GM21423 (cell line): Measurements from ENCODE around the gene PARN.

Source experiments
- ATAC-seq: cut with Tn5 transposase; IDR thresholded peaks from one replicate; pipeline ENCODE4 v1.9.1; 2021; ENCODE audit warnings: mild to moderate bottlenecking, moderate library complexity; ENCODE audit not compliant: unreplicated experiment

Gene PARN

GRCh38 chr16:14476183-14476582 lies 153.9 kb downstream of the PARN start:
- no peak for ATAC-seq

- ATAC-seq, result no peak
Observed at GRCh38 chr16:14475370-14476139, 154.5 kb downstream of the PARN start.

GRCh38 chr16:14473488-14473887 lies 156.6 kb downstream of the PARN start:
- no peak for ATAC-seq

- ATAC-seq, result no peak
Observed at GRCh38 chr16:14472357-14472756, 157.7 kb downstream of the PARN start.

GRCh38 chr16:14470788-14471187 lies 159.3 kb downstream of the PARN start:
- ATAC-seq, result no peak

GRCh38 chr16:14465799-14466198 lies 164.3 kb downstream of the PARN start:
- ATAC-seq, result no peak

GRCh38 chr16:14464796-14465195 lies 165.3 kb downstream of the PARN start:
- ATAC-seq, result no peak

- ATAC-seq, result no peak
Observed at GRCh38 chr16:14464192-14464591, 165.9 kb downstream of the PARN start.

GRCh38 chr16:14462811-14463210 lies 167.2 kb downstream of the PARN start:
- no peak for ATAC-seq

- no peak for ATAC-seq
Observed at GRCh38 chr16:14460726-14461125, 169.3 kb downstream of the PARN start.

GRCh38 chr16:14458576-14458975 lies 171.5 kb downstream of the PARN start:
- no peak for ATAC-seq

- no peak for ATAC-seq
Observed at GRCh38 chr16:14456793-14457481, 173.1 kb downstream of the PARN start.

GRCh38 chr16:14455573-14455972 lies 174.5 kb downstream of the PARN start:
- no peak for ATAC-seq

- no peak for ATAC-seq
Observed at GRCh38 chr16:14454391-14454790, 175.7 kb downstream of the PARN start.

- ATAC-seq, result no peak
Observed at GRCh38 chr16:14452066-14452465, 178.0 kb downstream of the PARN start.

- ATAC-seq, result no peak
Observed at GRCh38 chr16:14450846-14451245, 179.2 kb downstream of the PARN start.

- ATAC-seq, result no peak
Observed at GRCh38 chr16:14449790-14450480, 180.1 kb downstream of the PARN start.

- ATAC-seq, result no peak
Observed at GRCh38 chr16:14449334-14449733, 180.7 kb downstream of the PARN start.

- no peak for ATAC-seq
Observed at GRCh38 chr16:14448879-14449278, 181.2 kb downstream of the PARN start.

GRCh38 chr16:14447783-14448182 lies 182.3 kb downstream of the PARN start:
- ATAC-seq, result no peak

GRCh38 chr16:14446796-14447195 lies 183.3 kb downstream of the PARN start:
- ATAC-seq, result no peak
